ENCODE results near the gene SGTB. TPM values are rescaled to one million over a fixed set of nuclear protein-coding genes. Genes with fewer than 3 reads are reported as not detected.
"Not testable (repeated sequence)": the region's sequence is repeated elsewhere in the genome, so short reads cannot be mapped to it uniquely, and the experiment has no call there.

Gene SGTB
- polyA plus RNA-seq, 4 donors = 6.9 to 10.1 (median 8.5) TPM

DNA sequence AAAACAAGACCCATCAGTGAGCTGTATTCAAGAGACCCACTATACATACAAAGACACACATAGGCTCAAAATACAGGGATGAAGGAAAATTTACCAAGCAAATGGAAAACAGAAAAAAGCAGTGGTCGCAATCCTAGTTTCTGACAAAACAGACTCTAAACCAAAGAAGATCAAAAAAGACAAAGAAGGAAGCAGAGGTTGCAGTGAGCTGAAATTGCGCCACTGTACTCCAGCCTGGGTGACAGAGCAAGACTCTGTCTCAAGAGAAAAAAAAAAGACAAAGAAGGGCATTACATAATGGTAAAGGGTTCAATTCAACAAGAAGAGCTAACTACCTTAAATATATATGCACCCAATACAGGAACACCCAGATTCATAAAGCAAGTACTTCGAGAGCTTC is 45.9 kb downstream of the SGTB start:
- DNase-seq (ENCODE audit: low read depth in 4 of 4, low spot score in 2 of 4) = not testable (repeated sequence)

DNA sequence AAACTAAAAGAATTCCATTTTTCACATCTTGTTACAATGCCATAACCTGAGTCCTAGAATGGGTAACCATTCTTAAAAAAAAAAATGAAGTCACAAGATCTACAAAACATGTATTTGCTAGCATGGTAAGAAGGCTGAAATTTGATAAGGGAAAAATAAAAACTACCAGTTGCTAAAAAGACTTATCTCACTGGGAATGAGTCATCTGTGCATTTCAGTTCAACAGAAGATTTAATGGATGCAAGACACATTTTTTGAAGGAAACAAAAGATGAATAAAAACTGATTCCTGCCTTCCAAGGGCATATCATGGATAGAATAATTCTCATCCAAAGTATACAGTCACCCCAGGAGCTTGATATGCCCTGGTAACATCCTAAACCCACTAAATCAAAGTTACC is 47.2 kb downstream of the SGTB start:
- no peak for DNase-seq (ENCODE audit: low read depth in 4 of 4, low spot score in 2 of 4)

DNA sequence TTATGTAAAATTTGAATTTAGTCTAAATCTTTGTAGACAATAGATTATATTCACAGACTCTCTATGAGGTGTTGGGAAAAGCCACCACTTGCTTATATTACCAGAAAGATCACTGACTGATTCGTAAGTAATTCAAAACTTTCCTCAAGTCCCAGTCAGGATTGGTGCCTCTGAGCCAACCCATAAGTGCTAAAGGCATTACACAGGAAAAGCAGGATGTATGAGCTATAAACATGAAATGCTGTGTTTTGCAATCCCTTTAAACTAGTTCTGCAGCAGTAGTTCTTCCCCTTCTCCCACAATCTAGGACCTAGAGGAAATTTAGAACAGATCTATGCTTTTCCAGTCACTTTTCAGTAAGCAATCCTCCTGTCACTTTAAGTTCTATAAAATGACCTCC is 49.1 kb downstream of the SGTB start:
- DNase-seq (ENCODE audit: low read depth in 4 of 4, low spot score in 2 of 4) = no peak

DNA sequence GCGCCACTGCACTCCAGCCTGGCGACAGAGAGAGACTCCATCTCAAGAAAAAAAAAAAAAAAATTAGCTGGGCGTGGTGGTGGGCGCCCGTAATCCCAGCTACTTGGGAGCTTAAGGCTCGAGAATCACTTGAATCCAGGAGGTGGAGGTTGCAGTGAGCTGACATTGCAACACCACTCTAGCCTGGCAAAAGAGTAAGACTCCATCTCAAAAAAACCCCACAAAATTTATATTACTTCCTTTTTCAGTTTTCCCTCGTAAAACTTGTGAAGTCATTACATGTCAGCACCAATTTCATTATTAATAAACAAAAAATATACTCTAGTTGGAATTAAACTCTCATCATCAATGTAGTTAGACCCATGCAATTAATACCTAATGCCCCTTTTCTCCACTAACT is 53.2 kb downstream of the SGTB start:
- no peak for DNase-seq (ENCODE audit: low read depth in 4 of 4, low spot score in 2 of 4)

DNA sequence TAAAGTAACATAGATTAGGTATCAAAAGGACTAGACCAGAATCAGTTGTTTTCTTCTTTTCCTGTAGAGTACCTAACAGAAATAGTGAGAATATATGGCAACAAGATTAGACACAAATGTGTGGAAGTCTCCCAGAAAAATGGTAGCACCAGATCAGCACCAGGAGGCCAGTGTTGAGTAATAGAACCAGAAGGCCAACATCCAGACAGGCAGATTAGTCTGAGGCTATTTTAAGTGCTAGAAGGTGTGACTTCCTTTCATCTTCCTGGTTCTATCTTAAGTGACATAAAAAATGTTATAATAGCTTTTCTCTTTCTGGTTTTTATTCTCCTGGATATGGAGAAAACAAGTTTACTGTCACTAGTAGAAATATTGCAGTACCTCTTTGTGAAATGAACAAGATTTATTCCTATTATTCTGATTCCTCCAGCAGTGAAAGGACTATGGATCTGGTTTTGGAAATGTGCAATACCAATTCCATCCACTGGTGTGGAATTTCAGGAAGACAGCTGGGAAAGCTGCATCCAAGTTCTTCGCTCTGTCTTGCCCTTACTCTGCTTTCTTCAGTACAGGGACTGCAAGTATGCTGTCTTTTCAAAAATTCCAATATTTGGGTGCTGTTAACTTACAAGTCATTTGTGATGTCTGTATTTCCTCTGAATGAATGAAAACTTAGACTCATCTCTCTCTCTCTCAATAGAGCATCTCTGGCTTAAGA is 57.9 kb downstream of the SGTB start:
- no peak for DNase-seq (ENCODE audit: low read depth in 4 of 4, low spot score in 2 of 4)

DNA sequence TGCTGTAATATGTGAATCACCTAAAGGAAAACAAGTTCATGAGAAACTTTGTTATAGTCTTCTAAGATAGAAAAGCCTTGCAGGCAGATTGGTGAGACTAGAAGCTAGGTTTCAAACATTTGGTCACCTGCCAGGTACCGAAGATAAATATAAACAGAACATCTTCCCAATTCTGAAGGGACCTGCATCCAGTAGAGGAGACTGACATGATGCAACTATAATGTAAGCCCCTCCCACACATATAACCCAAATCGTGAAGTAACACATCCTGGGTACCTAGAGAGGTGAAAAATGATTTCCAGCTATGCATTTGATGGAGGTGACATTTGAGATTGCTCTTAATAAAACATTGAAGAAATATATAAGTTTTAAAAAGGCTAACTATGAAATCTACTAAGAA is 67.2 kb downstream of the SGTB start:
- no peak for DNase-seq (ENCODE audit: low read depth in 4 of 4, low spot score in 2 of 4)

DNA sequence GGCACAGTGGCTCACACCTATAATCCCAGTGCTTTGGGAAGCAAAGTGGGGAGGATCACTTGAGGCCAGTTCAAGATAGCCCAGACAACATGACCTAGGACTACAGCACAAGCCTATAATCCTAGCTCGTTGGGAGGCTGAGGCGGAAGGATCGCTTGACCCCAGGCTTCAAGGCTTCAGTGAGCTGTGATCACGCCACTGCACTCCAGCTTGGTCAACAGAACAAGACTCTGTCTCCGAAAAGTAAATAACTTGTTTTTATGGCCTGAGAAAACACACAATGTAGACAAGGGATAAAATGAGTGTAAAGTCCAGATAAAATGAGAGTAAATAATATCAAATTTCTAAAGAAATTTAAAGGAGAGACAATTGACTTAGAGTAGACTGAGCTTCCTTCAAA is 70.8 kb downstream of the SGTB start:
- no peak for DNase-seq (ENCODE audit: low read depth in 4 of 4, low spot score in 2 of 4)

DNA sequence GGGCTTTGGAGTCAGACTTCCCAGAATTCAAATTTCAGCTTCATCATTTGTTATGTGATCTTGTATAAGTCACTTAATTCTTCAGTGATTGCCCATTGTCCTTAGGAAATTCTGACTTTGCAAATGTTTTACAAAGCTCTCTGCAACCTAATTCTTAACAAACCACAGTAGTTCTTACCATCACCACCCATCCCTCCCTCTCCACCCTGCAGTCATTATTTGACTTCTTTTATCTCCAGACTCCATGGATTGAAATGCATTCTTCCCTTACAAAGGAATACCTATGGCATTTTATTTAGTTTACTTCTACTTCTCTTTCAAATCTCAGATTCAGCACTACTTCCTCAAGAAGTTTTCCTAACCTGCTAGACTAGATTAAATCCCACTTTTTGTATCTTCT is 74.0 kb downstream of the SGTB start:
- no peak for DNase-seq (ENCODE audit: low read depth in 4 of 4, low spot score in 2 of 4)

DNA sequence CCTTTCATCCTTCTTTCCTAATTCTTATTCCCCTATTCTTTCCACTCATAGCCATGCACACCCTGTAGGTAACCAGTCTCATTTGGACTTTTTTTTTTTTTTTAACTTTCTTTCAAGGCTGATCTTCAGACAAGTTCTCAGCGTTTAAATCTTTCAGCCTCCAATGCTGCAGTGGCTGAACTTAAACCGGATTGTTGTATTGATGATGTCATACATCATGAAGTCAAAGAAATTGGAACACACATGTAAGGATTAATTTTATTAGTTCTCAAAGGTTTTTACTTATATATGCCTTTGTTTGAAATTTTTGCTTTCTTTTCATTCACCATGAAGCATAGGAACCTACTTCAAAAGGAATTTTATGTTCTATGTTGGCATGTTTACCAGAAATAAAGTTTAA is 75.0 kb downstream of the SGTB start:
- no peak for DNase-seq (ENCODE audit: low read depth in 4 of 4, low spot score in 2 of 4)

DNA sequence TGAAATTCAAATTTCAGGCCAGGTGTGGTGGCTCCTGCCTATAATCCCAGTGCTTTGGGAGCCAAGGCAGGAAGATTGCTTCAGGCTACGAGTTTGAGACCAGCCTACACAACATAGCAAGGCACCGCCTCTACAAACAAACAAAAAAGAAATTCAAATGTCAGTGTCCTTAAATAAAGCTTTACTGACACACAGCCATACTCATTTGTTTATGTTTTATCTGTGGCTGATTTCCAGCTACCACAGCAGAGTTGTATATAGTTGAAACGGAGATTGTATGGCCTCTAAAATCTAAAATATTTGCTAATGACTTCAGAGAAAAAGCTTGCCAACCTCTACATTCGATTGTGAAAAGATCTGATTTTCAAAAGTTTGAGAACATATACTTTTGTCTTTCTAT is 81.7 kb downstream of the SGTB start:
- DNase-seq (ENCODE audit: low read depth in 4 of 4, low spot score in 2 of 4) = no peak

DNA sequence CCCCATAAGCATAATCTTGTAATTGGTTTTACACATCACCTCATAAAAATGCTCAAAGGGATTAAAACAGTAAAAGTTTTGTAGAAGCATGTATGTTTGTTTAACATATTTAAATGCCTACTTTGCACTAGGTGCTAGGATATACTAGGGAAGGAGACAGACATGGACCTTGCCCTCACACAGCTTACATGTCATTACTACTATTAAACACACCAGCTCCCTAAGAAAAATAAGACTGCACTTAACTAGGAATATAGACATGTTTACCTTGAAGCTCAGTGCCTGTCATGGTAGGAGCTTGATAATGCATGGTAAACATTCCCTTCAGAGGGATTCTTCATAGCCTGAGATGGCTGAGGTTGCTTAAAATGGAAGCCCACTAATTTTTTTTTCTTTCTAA is 90.9 kb downstream of the SGTB start:
- no peak for DNase-seq (ENCODE audit: low read depth in 4 of 4, low spot score in 2 of 4)

DNA sequence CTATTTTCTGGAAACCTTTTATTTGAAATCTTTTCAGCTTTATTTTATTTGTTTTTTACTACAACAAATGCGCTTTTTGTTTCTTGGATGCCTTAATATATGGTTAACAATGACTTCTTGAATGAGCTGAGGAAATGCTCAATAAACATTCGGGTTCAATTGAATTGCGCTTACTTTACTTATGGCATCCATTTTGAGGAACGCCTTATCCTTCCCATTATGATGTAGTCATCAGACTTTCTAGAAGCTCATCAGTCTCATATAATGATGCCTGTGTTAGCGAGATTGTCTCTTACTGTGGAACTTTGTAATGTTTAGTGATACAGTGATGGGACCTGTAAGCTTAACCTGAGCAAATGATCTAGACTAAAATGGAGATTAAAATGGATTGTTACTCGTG is 96.2 kb downstream of the SGTB start:
- DNase-seq (ENCODE audit: low read depth in 4 of 4, low spot score in 2 of 4) = no peak

DNA sequence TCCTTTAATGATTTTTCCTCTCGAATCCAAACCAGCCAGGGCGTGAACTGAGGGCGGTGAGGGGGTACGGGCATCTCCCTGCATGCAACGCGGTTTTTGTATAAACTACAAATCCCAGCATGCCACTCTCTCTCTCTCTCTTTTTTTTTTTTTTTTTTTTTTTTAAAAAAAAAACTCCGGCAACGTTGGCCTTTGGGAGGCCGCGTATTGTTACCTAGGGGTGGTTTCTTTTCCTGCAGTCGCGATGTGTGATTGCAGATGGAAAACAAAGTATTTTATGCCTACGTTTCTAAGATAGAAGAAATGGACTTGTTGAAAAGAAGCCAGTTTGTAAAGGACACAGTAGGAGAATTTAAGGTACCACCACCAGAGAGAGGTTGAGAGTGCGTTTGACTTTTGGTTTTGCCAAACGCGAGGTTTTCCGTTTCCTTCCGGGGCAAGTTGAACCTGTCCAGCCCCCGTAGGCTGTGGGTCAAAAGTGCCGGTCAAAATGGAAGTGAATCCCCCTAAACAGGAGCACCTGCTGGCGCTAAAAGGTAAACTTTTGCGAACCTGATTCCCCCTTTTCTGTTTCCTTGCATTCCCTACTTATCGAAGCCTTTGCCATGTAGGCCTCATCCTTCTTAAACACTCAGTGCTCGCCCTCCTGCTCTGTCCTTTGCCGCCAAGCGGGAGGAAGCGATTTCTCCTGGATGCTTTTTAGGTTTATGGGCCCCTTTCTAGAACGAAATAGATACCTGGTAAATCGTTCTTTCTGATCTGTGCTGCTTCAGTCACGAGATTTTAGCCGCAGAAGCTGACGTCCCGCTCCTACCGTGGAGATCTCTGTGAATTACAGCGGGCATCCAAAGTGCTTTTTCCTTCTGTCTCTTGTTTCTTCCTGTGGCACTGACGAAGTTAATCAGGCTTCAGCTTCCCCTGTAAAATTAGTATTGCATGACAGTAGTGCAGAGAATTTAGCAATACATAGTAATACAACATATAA is 97.0 kb downstream of the SGTB start, which contains the start of the genes SHLD3 and TRAPPC13:
Gene SHLD3 (plus strand): TSS at position 457 of the 985 bp plus-strand sequence. CDS start 4,561 bp downstream, outside the sequence.
Gene TRAPPC13 (plus strand): TSS at position 457 of the 985 bp plus-strand sequence. CDS start 34 bp downstream, at position 491.
- peak; percentile 89 to 98 (median 92) for DNase-seq (ENCODE audit: low read depth in 4 of 4, low spot score in 2 of 4)

DNA sequence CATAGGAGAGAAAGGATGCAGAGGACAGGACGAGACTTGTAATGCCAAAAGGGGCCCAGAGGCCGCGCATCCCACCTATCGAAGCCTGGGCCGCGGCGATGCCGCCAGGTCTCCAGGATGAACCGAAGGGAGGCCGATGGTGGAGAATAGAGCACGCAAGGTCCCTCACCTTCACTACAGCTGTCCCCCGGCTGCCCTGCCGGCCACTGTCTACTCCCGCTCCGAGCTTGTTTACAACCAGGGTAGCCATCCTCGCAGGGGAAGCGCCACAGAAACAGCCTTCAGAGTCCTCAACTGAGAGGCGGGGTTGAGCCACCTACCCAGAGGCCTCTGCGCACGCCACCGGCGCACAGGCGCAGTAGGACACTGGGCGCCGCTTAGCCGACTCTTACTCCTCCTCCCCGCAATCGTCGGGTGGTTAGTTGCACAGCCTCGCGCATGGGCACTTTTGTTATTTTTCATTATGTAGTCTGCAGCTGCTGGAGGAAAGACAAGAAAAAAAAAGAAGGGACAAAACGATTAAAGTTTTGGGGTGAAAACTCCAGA is 97.8 kb downstream of the SGTB start, which contains the start of gene TRIM23:
Gene TRIM23 (minus strand): TSS at position 309 of the 546 bp plus-strand sequence. CDS start 59 bp downstream, at position 250.
- peak in 2 of 4 donors; percentile 36 to 94 for DNase-seq (ENCODE audit: low read depth in 4 of 4, low spot score in 2 of 4)

DNA sequence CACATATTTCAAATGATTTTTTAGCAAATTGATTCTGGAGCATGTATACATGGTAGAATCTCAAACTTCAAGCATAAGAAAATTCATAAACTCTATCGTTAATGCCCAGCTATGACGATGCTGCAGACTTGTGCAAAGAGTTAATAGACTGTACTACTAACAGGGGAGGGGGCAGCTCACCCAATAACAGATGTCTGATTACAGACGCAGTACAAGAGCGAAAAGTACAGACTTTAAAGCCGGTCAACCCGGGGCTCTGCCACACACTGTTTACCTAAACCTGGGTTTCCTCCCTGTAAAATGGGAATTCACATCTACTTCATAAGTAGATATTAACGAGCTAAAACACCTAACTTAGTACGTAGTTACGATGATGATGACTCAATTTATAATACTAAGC is 98.4 kb downstream of the SGTB start:
- DNase-seq (ENCODE audit: low read depth in 4 of 4, low spot score in 2 of 4) = no peak

DNA sequence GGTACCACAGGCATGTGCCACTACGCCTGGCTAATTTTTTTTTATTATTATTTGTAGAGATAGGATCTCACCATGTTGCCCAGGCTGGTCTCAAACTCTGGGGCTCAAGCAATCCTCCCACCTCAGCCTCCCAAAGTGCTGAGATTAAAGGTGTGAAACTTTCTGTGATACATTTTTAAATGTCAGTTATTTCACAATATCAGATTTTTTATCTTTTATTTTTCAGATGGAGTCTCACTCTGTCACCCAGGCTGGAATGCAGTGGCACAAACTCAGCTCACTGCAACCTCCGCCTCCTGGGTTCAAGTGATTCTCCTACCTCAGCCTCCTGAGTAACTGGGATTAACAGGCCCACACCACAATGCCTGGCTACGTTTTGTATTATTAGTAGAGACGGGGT is 99.9 kb downstream of the SGTB start:
- not testable (repeated sequence) for DNase-seq (ENCODE audit: low read depth in 4 of 4, low spot score in 2 of 4)

DNA sequence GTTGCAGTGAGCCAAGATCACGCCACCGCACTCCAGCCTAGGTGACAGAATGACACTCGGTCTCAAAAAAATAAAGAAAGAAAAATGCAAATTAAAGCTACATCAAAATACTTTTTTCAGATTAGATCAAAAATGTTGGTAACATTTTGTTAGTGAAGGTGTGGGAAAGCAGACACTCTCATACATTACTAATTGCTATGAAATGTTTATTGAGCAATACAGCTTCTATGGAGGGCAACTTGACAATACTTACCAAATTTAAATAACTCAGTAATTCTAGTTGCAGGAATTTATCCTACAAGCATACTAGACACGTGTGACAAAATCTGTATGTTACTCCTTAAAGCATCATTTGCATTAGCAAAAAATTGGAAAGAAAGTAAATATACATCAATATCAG is 101.9 kb downstream of the SGTB start:
- DNase-seq (ENCODE audit: low read depth in 4 of 4, low spot score in 2 of 4) = no peak

Data from left renal cortex interstitium (tissue), 4 donors.